Brain pericyte (primary cell): ENCODE data around the gene SEMA4D.

ENCODE experiments used
- DNase-seq: peaks from one replicate; pipeline ENCODE4 v3.0.0-alpha.2; 2012; ENCODE audit warnings: low read depth, low spot score

SEMA4D gene

DNA sequence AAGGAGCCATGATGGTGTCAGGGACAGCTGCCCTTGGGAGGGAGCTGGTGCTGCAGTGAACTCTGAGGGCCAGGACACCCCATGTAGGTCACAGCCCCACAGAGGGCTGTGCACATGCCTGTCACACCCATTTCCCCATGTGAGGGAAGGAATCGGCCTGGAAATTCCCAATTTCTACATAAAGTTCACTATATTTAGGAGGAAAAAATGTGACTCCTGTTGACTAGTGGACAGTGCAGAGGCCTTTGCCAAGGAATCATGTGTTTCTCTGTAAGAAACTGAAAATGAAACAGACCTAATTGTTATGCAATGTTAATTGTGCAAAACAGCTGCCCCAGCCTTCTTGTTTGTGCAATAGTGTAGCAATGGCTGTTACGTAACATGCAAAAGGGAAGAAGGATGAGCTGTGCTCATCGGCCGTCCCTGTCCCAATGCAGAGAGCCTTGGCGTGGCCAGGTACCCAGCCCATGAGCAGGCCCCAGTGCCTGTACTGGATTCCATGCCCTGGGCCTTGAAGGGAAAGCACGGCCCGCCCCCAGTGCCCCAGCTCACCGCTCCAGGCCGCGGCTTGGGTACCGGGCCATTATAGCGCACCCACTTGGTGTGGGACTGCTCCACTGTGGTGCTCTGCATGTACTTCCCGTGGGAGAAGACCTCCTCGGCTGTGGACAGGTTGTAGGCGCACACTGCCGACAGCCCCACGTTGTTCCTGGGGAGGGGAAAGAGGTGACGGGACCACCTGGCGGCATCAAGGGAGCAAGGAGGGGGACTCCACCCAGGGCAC, 109.6 kb downstream of the SEMA4D start:
- DNase-seq: no peak

- no peak for DNase-seq
These were observed 110.6 kb downstream of the SEMA4D start for GRCh38 chr9:89387197-89387849.

DNA sequence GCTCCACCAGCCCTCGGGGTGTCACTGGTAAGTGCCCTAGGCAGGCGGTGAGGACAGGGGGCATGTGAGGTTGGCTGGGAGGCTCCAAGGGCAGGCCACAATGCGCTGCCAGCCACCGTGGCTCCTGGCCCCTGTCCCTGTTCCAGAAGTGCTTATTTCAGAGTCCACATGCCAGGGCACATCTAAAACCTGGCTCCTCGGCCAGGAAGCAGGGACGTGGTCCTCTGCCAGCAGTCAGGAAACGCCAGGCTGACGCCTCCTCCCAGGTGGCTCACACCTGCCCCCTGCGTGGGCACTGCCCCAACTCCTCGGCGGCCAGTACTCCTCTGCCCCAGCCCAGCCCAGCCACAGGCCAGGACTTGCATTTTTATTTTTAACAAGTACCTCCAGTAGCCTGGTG, 111.1 kb downstream of the SEMA4D start:
- no peak for DNase-seq

- no peak for DNase-seq
These were observed 111.7 kb downstream of the SEMA4D start for GRCh38 chr9:89386206-89386605.

DNA sequence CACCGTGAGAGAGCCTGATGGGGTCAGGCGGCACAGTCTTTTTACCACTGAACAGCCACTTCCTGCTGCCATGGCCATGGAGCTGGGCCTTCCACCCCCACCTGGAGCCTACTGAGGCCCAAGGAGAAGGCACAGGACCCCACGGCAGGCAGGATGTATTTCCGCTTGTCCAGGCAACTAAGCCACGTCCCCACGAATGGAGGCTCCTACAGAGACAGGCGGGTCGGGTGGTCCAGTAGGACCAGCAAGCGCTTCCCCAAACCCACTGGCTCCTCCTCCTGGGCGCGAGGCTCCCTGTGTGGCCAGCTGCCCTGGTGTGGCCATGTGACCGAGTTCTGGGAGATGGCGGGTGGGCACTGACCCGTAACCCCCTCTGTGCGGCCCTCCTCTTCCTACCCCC, 113.1 kb downstream of the SEMA4D start:
- no peak for DNase-seq

- no peak for DNase-seq
These were observed 114.1 kb downstream of the SEMA4D start for GRCh38 chr9:89383721-89384300.

DNA sequence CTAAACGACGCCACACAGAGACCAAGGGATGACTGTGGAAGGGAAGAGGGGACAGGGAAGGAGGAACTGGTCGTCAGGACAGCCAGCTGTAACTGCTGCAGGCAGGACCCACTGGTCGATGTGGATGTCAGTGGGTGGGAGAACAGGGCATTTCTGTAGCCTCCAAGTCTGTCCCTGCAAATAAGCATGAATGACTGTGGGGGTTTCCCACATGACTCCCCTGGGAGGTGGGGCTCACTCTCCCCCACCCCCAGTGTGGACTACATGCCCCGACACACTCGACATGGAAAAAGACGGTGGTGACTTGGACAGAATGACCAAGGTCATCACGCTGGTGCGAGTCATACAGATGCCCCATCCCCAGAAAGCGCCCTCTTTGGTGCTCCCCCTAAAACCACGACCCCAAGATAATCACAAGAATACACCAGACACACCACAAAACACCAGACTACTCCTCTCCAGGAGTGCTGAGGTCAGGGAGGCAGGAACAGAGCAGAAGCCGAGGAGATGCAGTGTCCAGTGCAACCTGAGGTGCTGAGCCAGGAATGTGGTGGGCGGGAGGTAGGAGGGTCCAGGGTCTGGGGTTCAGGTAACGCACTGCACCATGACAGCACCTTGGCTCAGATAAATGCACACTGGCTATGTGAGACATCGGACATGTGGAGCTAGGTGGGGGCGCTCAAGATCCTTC, 114.7 kb downstream of the SEMA4D start:
- DNase-seq: no peak

GRCh38 chr9:89382026-89382986, 115.6 kb downstream of the SEMA4D start:
- no peak for DNase-seq

- DNase-seq: no peak
These were observed 116.7 kb downstream of the SEMA4D start for GRCh38 chr9:89381308-89381609.

DNA sequence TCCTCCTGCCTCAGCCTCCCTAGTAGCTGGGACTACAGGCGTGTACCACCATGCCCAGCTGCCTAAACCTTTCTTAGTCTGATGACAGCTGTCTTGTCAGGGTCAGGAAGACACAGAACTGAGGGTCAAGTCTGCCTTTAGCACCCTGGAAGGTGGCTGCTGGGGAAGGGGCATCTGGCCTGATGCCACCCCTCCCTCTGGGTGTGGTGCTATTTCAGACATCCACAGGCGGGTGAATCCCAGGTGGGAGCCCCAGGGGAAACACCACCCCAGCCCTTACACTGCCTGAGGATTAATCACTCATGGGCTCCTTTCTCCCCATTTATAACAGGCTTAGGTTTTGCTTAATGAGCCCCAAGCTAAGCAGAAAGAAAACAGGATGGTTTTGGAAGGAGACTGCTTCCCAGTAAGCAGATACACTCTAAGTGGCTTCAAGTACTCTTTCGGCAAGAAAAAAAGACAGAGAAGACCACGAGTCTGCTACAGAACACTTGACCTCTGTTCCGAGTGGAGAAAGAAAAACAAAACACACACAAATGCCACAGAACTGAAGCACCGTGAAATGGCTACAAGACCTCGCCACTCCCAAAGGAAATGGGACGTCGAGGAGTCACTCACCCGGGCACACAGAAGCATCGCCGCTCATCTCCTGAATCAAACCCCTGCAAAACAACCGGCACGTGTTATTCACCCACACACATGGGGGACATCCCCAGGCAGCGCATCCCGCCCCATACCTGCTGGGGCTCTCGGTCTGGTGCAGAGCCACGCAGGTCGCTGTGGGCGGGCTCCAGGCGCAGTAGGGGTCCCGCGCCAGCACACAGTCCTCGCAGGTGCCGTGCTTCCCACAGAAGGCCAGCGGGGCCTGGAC, 117.2 kb downstream of the SEMA4D start:
- no peak for DNase-seq

DNA sequence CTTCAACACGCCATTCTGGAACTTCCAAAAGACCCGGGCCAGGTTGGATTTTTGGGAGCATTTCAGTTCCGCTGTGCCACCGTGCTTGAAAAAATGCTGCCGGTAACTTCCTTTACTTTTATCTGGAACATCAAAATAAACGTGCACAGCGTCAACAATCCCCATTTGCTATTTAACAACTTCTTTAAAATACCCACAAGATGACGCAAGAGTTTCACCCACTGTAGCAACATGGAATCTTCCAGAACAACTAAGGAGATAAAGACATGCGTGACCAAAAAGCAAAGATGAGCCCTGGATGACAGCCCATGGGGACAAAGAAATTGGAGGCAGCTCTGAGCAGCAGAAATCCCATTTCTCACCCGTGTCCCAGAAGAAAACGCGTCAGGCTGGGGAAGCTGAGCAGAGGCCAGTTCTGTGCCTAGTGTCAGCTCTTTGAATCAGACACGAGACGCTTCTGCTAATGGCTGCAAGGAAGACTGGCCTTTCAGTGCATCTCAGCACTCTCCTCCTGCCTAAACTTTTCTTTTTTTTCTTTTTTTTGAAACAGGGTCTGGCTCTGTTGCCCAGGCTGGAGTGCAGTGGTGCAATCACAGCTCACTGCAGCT, 118.3 kb downstream of the SEMA4D start:
- DNase-seq: no peak

- DNase-seq: no peak
These were observed 118.9 kb downstream of the SEMA4D start for GRCh38 chr9:89379031-89379430.

DNA sequence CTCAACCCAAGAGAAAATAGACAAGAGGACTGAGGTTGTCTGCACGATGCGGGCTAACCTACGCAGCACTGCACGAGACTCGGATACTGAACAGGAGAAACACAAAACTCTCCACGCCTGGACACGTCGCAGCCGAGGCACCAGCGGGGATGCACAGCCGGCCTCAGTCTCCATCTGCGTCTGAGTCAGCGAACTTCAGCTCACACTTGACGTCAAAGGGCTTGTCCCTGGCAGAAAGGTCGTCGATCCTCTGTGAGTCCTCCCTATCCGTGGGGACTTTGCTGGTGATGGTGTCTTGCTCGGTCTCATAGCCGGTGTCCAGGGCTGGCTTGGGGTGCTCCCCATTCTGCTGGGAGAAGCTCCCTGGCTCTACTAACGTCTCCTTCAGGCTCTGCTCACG, 119.4 kb downstream of the SEMA4D start:
- DNase-seq: no peak

GRCh38 chr9:89377411-89377810, 120.5 kb downstream of the SEMA4D start:
- DNase-seq: no peak

GRCh38 chr9:89376741-89377351, 121.1 kb downstream of the SEMA4D start:
- no peak for DNase-seq

DNA sequence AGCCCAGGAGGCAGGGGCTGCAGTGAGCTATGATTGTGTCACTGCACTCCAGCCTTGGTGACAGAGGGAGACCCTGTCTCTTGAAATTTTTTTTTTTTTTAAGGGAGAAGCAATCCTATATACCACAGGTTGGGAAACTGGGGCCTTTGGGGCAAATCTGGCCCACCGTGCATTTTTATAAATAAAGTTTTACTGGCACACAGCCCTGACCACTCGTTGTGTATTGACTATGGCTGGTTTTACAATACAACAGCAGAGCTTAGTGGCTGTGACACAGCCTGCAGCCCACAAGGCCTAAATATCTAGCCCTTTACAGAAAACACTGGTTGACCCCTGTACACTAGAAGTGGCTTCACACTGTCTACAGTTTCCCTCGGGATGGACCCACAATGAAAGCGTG, 121.6 kb downstream of the SEMA4D start:
- DNase-seq: no peak

GRCh38 chr9:89375191-89375760, 122.6 kb downstream of the SEMA4D start:
- DNase-seq: no peak

GRCh38 chr9:89374176-89374575, 123.7 kb downstream of the SEMA4D start:
- no peak for DNase-seq

DNA sequence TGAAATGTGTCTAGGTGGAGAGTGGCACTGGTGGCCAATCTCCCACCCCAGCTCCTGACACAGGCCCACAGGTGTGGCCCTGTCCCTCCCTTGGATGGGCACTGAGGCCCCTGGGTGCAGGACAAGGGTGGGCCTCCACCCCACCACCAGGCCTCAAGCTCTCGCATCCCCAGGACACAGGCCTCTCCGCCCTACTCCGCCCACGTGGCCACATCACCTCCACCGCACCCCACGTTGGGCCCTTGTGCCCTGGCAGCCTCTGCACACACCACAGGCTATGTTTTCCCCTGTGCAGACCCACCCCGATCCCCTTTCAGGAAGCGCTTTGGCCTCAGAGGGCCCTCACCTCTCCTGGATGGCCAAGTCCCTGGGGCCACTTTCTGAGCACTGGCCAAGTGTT, 124.9 kb downstream of the SEMA4D start:
- DNase-seq: no peak
